ENCODE measurements around the gene SCAPER. TPM values are rescaled to one million over a fixed set of nuclear protein-coding genes. Genes with fewer than 3 reads are reported as not detected.

The SCAPER gene
- total and polyA plus RNA-seq, 12 donors = 6.9 to 48.1 (median 39.5) TPM

DNA sequence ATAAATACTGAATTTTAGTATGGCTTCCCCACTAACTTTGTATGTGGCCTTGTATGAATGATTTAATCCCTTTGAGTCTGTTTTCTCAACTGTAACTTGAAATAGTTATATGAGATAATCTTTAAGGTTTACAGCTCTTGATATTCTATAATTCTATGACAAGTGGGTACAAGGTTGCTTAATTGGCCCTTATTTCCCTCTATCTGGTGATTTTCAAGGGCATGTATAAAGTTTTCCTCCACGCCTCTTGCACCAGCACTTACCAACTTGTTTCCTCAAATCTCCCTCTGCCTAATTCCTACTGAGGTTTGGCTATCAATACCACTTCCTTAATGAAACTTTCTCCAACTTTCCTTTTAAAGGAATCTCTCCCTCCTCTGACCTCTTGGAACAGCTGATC, 455.7 kb downstream of the SCAPER start:
- TF ChIP-seq, protein P1, sequence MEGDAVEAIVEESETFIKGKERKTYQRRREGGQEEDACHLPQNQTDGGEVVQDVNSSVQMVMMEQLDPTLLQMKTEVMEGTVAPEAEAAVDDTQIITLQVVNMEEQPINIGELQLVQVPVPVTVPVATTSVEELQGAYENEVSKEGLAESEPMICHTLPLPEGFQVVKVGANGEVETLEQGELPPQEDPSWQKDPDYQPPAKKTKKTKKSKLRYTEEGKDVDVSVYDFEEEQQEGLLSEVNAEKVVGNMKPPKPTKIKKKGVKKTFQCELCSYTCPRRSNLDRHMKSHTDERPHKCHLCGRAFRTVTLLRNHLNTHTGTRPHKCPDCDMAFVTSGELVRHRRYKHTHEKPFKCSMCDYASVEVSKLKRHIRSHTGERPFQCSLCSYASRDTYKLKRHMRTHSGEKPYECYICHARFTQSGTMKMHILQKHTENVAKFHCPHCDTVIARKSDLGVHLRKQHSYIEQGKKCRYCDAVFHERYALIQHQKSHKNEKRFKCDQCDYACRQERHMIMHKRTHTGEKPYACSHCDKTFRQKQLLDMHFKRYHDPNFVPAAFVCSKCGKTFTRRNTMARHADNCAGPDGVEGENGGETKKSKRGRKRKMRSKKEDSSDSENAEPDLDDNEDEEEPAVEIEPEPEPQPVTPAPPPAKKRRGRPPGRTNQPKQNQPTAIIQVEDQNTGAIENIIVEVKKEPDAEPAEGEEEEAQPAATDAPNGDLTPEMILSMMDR (IDR thresholded peaks at IDR 0.05) = no peak
- H3K4me1 ChIP-seq = no peaks in the 10 kb centered on the region
- no peaks in the 10 kb centered on the region for H3K9me3 ChIP-seq
- no peak overlapping the region for H3K4me3 ChIP-seq
- intact Hi-C loops (cut with DNase I) = no loop called here
- no peaks in the 10 kb centered on the region for H3K36me3 ChIP-seq
- no peaks in the 10 kb centered on the region for H3K27me3 ChIP-seq
- no peak overlapping the region for H3K27ac ChIP-seq
- ATAC-seq (no peak), DNase-seq (no peak)
- WGBS, 2 donors = 86 to 96% methylated on average over 1 of the region's 1 CpG

DNA sequence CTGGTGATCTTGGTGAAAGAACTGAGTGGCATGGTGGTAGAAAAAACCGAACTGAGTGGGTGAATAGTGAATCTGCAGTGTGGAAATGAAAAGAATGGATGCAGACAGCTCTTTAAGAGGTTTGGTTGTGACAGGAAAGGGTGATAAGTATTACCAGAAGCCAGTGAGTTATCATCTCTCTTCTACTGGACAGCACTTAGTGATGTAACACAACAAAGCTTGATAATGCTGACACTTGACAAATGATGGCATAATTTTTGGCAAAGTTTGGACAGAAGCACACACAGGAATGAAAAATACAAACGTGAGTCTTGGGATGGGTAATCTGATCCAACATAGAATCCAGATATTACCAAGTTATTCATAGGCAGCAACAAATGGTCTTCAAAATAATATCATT, 456.4 kb downstream of the SCAPER start:
- 46 to 49% methylated on average over 2 of the region's 2 CpGs for WGBS, 2 donors
- peak in 1 of 8 donors; percentile 65 for ATAC-seq

DNA sequence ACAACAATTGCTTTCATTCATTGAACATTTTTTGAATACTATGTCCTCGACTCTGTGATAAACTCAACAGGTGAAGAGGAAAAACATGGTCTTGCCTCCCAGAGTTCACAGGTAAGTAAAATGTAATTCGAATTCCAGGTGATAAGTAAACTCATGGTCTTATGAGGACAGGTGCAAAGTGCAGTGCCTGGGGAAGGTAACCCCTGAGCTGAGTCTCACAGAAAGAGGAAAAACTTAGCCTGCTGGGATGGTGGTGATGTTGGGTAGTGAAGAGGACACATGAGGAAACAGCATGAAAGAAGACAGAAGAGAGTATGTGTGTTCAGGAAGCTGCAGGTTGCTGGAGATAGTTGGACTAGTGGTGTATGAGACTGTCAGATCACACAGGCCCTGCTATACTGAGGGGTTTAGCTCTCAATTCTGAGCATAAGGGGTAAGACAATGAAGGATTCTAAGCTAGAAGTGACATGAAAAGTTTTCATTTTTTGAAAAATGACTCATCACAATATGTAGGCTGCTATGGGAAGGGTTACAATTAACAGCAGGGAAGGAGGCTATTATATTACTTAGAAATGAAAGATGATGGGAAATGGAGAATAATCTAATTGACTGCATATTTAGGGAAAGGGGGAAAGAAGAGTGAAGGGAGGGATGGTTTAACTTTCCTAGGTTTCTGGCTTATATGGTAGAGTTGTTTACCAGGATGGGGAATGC, 457.3 kb downstream of the SCAPER start:
- intact Hi-C loops (cut with DNase I) = no loop called here
- Histone ChIP-seq H3K4me1 (no peaks in the 10 kb centered on the region), H3K4me3 (no peak overlapping the region), H3K36me3 (no peaks in the 10 kb centered on the region), H3K27me3 (no peaks in the 10 kb centered on the region), H3K27ac (no peak overlapping the region), H3K9me3 (no peaks in the 10 kb centered on the region)
- WGBS, 2 donors = 92 to 96% methylated on average over 2 of the region's 2 CpGs
- TF ChIP-seq, protein P1 (IDR thresholded peaks at IDR 0.05) = no peak
- ATAC-seq = no peak
- DNase-seq = no peak

More for the DNA sequence above, 456.4 kb downstream of the SCAPER start:
- TF ChIP-seq, protein P1 (IDR thresholded peaks at IDR 0.05) = no peak
- H3K9me3 ChIP-seq = no peaks in the 10 kb centered on the region
- no peaks in the 10 kb centered on the region for H3K36me3 ChIP-seq
- no peak for DNase-seq
- intact Hi-C loops (cut with DNase I) = no loop called here
- no peak overlapping the region for H3K4me3 ChIP-seq
- no peaks in the 10 kb centered on the region for H3K27me3 ChIP-seq
- no peaks in the 10 kb centered on the region for H3K4me1 ChIP-seq
- no peak overlapping the region for H3K27ac ChIP-seq

DNA sequence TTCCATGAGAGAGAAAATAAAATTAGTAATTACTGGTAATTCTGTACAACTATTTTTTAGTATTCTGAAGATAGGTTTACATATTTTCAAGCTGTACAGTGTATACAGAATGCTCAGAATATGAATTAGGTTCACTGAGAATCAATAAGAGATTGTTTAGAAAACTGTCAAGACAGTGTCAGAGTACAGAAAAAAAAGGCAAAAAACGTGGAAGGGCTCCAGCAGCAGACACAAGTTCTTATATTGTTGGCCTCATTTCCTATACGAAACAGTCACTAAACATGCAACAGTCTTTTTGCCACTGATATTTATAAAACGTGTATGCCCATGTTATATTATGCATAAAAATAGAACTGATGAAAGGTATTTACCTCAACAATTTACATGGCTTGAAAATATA, 464.7 kb downstream of the SCAPER start:
- DNase-seq (no peak), ATAC-seq (no peak)
- Histone ChIP-seq H3K9me3 (peaks cover 0 to 8% (median 0%) of the 10 kb centered on the region in 11 donors), H3K27me3 (no peaks in the 10 kb centered on the region), H3K27ac (no peak overlapping the region), H3K36me3 (no peaks in the 10 kb centered on the region), H3K4me1 (no peaks in the 10 kb centered on the region), H3K4me3 (no peak overlapping the region)
- 42 to 65% methylated on average over 3 of the region's 3 CpGs for WGBS, 2 donors
- TF ChIP-seq, protein P1 (IDR thresholded peaks at IDR 0.05) = no peak
- intact Hi-C loops (cut with DNase I) = no loop called here

All from heart right ventricle (tissue), 16 donors.